Common myeloid progenitor, CD34-positive (primary cell): Measurements from ENCODE around the gene WARS2.

ENCODE experiments used
- CTCF ChIA-PET: fragments of 350-600 bp; sonication (Branson Sonifier 250); formaldehyde crosslinking; loops from one replicate; lab custom pipeline; 2021; ENCODE audit warnings: antibody characterized with exemption; lab: Charles Lee
- POLR2A ChIA-PET: fragments of 350-600 bp; sonication (Branson Sonifier 250); formaldehyde crosslinking; loops from one replicate; lab custom pipeline; 2021; ENCODE audit warnings: antibody characterized with exemption; lab: Charles Lee
- DNase-seq, 3 donors: peaks; one replicate each; pipeline versions ENCODE4 v3.0.0 to v3.0.0-alpha.2; 2013
- H3K27ac ChIP-seq, 2 experiments: 1 replicate in 1 of 2; 2 replicates in 1 of 2; pipeline ENCODE4 v1.7.0; 2013; ENCODE audit warnings: inconsistent platforms in 2 of 2, low read length in 2 of 2, mild to moderate bottlenecking in 2 of 2, low read depth in 1 of 2, moderate library complexity in 1 of 2; ENCODE audit not compliant: severe bottlenecking in 2 of 2, insufficient read depth in 1 of 2, poor library complexity in 1 of 2
- H3K27me3 ChIP-seq, 5 experiments: replicated peaks in 2 of 5; 1 replicate in 3 of 5; 2 replicates in 2 of 5; pipeline versions ENCODE4 v1.6.1 to v1.7.0; 2013; ENCODE audit warnings: low read length in 4 of 5, mild to moderate bottlenecking in 2 of 5, moderate library complexity in 2 of 5, inconsistent platforms in 1 of 5; ENCODE audit not compliant: insufficient read depth in 5 of 5, control insufficient read depth in 4 of 5
- H3K36me3 ChIP-seq, 4 experiments: 1 replicate in 2 of 4; 2 replicates in 2 of 4; pipeline versions ENCODE4 v1.6.1 to v1.7.0; 2013; ENCODE audit warnings: low read length in 3 of 4, control low read depth in 1 of 4, mild to moderate bottlenecking in 1 of 4; ENCODE audit not compliant: control insufficient read depth in 4 of 4, insufficient read depth in 4 of 4
- H3K4me1 ChIP-seq, 4 experiments: 1 replicate in 3 of 4; 2 replicates in 1 of 4; pipeline versions ENCODE4 v1.6.1 to v1.7.1; 2013; ENCODE audit warnings: low read length in 3 of 4, mild to moderate bottlenecking in 3 of 4, control low read depth in 1 of 4, inconsistent platforms in 1 of 4, moderate library complexity in 1 of 4; ENCODE audit not compliant: control insufficient read depth in 4 of 4, insufficient read depth in 4 of 4; ENCODE audit errors: control extremely low read depth in 1 of 4
- H3K4me3 ChIP-seq, 7 experiments: 1 replicate in 4 of 7; 2 replicates in 3 of 7; pipeline versions ENCODE4 v1.5.1 to v1.7.0; 2013; ENCODE audit warnings: mild to moderate bottlenecking in 7 of 7, low read length in 6 of 7, moderate library complexity in 6 of 7, inconsistent platforms in 2 of 7, low read depth in 2 of 7, control low read depth in 1 of 7; ENCODE audit not compliant: insufficient read depth in 4 of 7, control insufficient read depth in 1 of 7; ENCODE audit errors: extremely low read depth in 1 of 7
- H3K9me3 ChIP-seq, 5 experiments: 1 replicate in 4 of 5; 2 replicates in 1 of 5; pipeline versions ENCODE4 v1.6.1 to v1.7.1; 2013; ENCODE audit warnings: low read length in 4 of 5, mild to moderate bottlenecking in 2 of 5, inconsistent platforms in 1 of 5, low read depth in 1 of 5, moderate library complexity in 1 of 5; ENCODE audit not compliant: control insufficient read depth in 4 of 5, insufficient read depth in 2 of 5; ENCODE audit errors: control extremely low read depth in 1 of 5
- WGBS: methylation state at CpG from one replicate; pipeline ENCODE4 v1.1.5; 2013; ENCODE audit not compliant: insufficient coverage; 5-methylcytosine and 5-hydroxymethylcytosine counted together

The WARS2 gene

GRCh38 chr1:118992868-118993699 is 147.4 kb downstream of the WARS2 start:
- 6% methylated on average over 37 of the region's 53 CpGs for WGBS
- H3K9me3 ChIP-seq = peaks cover 0 to 5% (median 0%) of the 10 kb centered on the region in 5 experiments
- POLR2A ChIA-PET = no interaction called here

GRCh38 chr1:118992237-118992825 is 148.1 kb downstream of the WARS2 start:
- no peak overlapping the region for H3K27ac ChIP-seq
- no peak overlapping the region for H3K4me3 ChIP-seq
- no peaks in the 10 kb centered on the region for H3K36me3 ChIP-seq
- WGBS = 18% methylated on average over 4 of the region's 22 CpGs
- peaks cover 0 to 5% (median 0%) of the 10 kb centered on the region in 5 experiments for H3K9me3 ChIP-seq
- H3K27me3 ChIP-seq = peaks cover 28 to 100% (median 74%) of the 10 kb centered on the region in 5 experiments
- CTCF ChIA-PET = interaction anchor here (0.8 to 5.1 kb wide), 2 partner anchors 13 to 14 kb away, joined by 3 to 29 read pairs; no protein-coding TSS in a partner anchor
- peaks cover 0 to 26% (median 22%) of the 10 kb centered on the region in 4 experiments for H3K4me1 ChIP-seq
- POLR2A ChIA-PET = no interaction called here
- no peak for DNase-seq

More at GRCh38 chr1:118992868-118993699, 147.4 kb downstream of the WARS2 start:
- Histone ChIP-seq H3K36me3 (no peaks in the 10 kb centered on the region), H3K4me1 (peaks cover 0 to 20% (median 16%) of the 10 kb centered on the region in 4 experiments), H3K27ac (no peak overlapping the region), H3K4me3 (no peak overlapping the region), H3K27me3 (peaks cover 28 to 100% (median 77%) of the 10 kb centered on the region in 5 experiments)
- no peak for DNase-seq
- CTCF ChIA-PET = interaction anchor here (0.8 to 5.1 kb wide), 3 partner anchors 12 to 16 kb away, joined by 3 to 29 read pairs (median 18); no protein-coding TSS in a partner anchor

DNA sequence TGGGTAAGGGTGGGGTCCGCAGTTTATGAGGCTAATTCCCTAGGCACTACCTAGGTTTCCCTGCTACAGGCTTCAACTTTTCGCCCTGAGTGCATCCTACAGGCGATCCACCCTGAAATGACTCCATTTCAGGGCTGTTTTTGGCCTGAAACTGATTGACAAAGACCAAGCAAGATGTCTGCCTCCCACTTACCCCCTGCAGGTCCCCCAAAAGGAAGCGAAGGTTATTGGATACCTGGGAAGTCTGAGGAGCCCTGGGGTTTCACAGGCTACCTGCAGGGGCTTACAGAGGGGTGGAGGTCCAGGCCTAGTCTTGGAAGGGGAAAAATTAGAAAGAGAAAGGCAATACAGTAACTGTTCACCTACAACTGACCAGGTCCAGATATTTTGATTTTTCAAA is 149.0 kb downstream of the WARS2 start:
- no peak for DNase-seq
- no peaks in the 10 kb centered on the region for H3K36me3 ChIP-seq
- POLR2A ChIA-PET = no interaction called here
- peaks cover 0 to 5% (median 0%) of the 10 kb centered on the region in 5 experiments for H3K9me3 ChIP-seq
- peaks cover 0 to 33% (median 27%) of the 10 kb centered on the region in 4 experiments for H3K4me1 ChIP-seq
- 47% methylated on average over 3 of the region's 4 CpGs for WGBS
- H3K27me3 ChIP-seq = peaks cover 28 to 100% (median 73%) of the 10 kb centered on the region in 5 experiments
- no peak overlapping the region for H3K27ac ChIP-seq
- H3K4me3 ChIP-seq = no peak overlapping the region
- CTCF ChIA-PET = no interaction called here

DNA sequence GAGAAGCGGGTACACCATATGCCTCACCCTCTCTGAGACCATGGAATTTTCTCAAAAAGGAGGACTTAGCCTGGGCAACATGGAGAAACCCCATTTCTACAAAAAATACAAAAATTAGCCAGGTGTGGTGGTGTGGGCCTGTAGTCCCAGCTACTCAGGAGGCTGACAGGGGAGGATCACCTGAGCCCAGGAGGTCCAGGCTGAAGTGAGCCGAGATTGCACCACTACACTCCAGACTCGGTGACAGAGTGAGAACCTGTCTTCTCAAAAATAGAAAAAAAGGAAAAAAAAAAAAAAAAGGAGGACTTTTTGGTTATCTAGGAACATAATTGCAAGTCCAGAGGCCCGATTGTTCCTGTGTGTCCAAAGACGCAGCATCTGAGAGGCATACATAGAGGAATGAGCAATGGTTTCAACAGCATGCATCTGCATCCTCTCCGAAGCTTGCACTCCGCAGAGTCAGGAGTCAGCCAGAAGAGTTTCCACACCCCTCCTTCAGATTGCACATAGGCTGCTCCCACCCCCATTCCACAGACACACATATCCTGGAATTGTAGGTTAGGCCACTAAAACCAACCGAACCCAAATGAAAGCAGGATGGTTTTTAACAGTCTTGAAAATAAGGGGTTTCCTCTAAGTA is 149.8 kb downstream of the WARS2 start:
- POLR2A ChIA-PET = no interaction called here

DNA sequence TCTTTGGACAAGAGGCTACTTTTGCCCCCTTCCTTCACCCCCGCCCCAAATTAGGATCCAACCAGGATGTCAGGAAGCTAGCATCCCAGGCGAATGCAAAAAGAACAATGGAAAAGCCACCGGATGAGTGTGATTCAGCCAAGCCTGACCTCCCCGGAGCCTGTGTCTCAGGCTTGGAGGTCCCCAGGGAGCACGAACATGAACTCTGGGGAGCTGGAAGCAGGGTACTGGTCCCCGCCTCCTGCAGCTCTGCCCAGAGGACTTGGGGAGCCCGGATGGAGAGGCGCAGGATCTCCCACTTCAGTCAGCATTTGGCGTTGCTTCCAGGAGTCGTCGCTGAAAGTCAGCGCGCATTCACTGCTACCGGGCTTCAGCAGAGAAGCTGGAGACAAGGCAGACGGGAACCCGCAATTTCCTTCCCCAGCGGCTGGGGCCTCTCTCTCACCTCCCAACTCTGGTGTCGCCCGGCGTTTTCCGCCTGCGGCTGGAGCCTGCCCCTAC is 150.5 kb downstream of the WARS2 start:
- under 1% methylated on average over 22 of the region's 22 CpGs for WGBS
- H3K9me3 ChIP-seq = peaks cover 0 to 5% (median 0%) of the 10 kb centered on the region in 5 experiments
- POLR2A ChIA-PET = interaction anchor here (0.7 kb wide), 1 partner anchor 11 kb away, joined by 3 read pairs; no protein-coding TSS in a partner anchor
- H3K4me1 ChIP-seq = peaks cover 0 to 36% (median 28%) of the 10 kb centered on the region in 4 experiments
- DNase-seq = peak; percentile 55 to 75 (median 71)
- CTCF ChIA-PET = interaction anchor here (0.6 to 2.0 kb wide), 5 partner anchors 8 to 18 kb away, joined by 3 to 13 read pairs (median 3); no protein-coding TSS in a partner anchor
- peak overlapping the region in 2 of 7 experiments; percentile 3 to 26 for H3K4me3 ChIP-seq
- no peak overlapping the region for H3K27ac ChIP-seq
- H3K27me3 ChIP-seq = peaks cover 20 to 100% (median 75%) of the 10 kb centered on the region in 5 experiments
- no peaks in the 10 kb centered on the region for H3K36me3 ChIP-seq

More for the DNA sequence above, 149.8 kb downstream of the WARS2 start:
- DNase-seq = no peak
- Histone ChIP-seq H3K9me3 (peaks cover 0 to 5% (median 0%) of the 10 kb centered on the region in 5 experiments), H3K36me3 (no peaks in the 10 kb centered on the region), H3K27me3 (peaks cover 26 to 100% (median 73%) of the 10 kb centered on the region in 5 experiments), H3K4me1 (peaks cover 0 to 33% (median 27%) of the 10 kb centered on the region in 4 experiments), H3K27ac (no peak overlapping the region), H3K4me3 (no peak overlapping the region)
- 30% methylated on average over 7 of the region's 8 CpGs for whole genome bisulfite sequencing
- CTCF ChIA-PET = interaction anchor here (0.6 to 2.0 kb wide), 4 partner anchors 9 to 20 kb away, joined by 3 to 13 read pairs (median 3); no protein-coding TSS in a partner anchor

GRCh38 chr1:118989006-118989815 is 151.2 kb downstream of the WARS2 start:
- no peak overlapping the region for H3K4me3 ChIP-seq

More at GRCh38 chr1:118989006-118989815, 151.2 kb downstream of the WARS2 start:
- DNase-seq = no peak
- ChIA-PET CTCF (interaction anchor here (0.6 to 2.0 kb wide), 5 partner anchors 8 to 19 kb away, joined by 3 to 13 read pairs (median 3); no protein-coding TSS in a partner anchor), POLR2A (interaction anchor here (0.7 kb wide), 1 partner anchor 10 kb away, joined by 3 read pairs; no protein-coding TSS in a partner anchor)
- WGBS = 9% methylated on average over 39 of the region's 44 CpGs
- Histone ChIP-seq H3K36me3 (no peaks in the 10 kb centered on the region), H3K27ac (no peak overlapping the region), H3K4me1 (peaks cover 0 to 42% (median 33%) of the 10 kb centered on the region in 4 experiments), H3K27me3 (peaks cover 19 to 100% (median 75%) of the 10 kb centered on the region in 5 experiments), H3K9me3 (peaks cover 0 to 5% (median 0%) of the 10 kb centered on the region in 5 experiments)
